ENCODE measurements around the gene SH3BGRL3.

DNA sequence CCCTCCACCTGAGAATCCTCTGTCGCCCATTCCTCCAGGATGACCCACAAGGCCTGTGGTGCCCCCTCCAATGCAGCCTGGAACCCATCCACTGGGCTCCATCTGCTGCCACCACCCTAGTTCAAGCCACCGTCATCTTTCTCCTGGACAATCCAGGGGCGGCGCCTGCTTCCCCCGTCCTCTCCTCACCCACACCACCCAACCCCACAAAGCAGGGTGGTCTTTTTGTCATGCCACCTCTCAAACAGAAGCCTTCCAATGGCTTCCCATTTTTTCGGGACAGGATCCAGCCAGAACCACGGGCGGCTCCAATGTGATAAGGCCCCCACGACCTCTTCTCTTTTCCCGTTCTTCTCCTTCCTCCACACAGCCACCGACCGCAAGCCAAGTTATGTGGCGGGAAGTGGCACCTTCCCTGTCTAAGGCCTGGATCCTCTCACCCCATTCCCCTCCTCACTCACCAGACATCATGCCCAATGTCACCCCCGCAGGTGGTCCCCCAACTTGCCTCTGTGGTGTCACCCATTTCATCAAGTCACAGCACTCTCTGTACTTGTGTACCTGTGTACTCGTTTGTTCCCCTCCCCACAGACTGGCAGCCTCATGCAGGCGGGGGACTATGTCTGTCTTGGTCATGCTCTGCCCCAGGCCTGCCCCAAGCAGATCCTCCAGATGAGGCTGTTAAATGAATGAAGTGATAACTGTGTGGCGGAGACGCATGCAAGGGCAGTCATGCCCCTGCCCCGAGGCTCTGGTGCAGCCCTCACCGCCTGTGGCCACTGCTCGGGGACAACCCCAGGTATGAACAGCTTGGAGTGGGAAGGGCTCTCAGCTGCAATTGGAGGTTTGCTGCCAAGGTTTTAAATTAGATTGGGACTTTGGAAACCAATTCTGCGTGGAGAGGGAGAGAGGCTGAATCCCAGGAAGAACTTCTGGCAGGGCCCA, 15.6 kb downstream of the SH3BGRL3 start:
- TF ChIP-seq, protein P1, sequence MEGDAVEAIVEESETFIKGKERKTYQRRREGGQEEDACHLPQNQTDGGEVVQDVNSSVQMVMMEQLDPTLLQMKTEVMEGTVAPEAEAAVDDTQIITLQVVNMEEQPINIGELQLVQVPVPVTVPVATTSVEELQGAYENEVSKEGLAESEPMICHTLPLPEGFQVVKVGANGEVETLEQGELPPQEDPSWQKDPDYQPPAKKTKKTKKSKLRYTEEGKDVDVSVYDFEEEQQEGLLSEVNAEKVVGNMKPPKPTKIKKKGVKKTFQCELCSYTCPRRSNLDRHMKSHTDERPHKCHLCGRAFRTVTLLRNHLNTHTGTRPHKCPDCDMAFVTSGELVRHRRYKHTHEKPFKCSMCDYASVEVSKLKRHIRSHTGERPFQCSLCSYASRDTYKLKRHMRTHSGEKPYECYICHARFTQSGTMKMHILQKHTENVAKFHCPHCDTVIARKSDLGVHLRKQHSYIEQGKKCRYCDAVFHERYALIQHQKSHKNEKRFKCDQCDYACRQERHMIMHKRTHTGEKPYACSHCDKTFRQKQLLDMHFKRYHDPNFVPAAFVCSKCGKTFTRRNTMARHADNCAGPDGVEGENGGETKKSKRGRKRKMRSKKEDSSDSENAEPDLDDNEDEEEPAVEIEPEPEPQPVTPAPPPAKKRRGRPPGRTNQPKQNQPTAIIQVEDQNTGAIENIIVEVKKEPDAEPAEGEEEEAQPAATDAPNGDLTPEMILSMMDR (IDR thresholded peaks at IDR 0.05), result no peak
- TF ChIP-seq POLR2AphosphoS5 (IDR thresholded peaks at IDR 0.05; ENCODE audit: low read depth, low read length) (no peak), SIN3A (IDR thresholded peaks at IDR 0.05; ENCODE audit: borderline replicate concordance, insufficient read depth, low read depth, low read length) (no peak)
